Activated T-helper 1 cell treated with Interleukin-2 at 50 U/mL for 16 hours (primary cell): ENCODE data around the gene PRTFDC1.

Experiments
- DNase-seq: peaks from one replicate; pipeline ENCODE4 v3.0.0-alpha.2; 2020; ENCODE audit warnings: low read depth

Gene PRTFDC1

DNA sequence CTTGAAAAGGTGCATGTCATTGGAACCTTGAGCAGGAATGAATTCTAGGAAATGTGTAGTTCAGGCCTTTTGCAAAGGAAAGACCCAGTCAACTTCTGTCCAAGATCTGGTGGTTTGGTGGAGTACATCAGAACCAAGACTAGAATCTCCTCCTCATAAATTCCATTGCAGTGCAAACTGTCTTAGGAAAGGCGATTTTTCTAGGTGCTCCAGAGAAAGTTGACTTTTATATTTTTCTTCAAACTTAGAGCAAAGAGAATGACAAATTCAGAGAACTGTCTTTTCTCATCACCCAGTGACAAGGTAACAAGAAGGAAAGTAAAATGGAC lies 50.0 kb downstream of the PRTFDC1 start:
- no peak for DNase-seq

DNA sequence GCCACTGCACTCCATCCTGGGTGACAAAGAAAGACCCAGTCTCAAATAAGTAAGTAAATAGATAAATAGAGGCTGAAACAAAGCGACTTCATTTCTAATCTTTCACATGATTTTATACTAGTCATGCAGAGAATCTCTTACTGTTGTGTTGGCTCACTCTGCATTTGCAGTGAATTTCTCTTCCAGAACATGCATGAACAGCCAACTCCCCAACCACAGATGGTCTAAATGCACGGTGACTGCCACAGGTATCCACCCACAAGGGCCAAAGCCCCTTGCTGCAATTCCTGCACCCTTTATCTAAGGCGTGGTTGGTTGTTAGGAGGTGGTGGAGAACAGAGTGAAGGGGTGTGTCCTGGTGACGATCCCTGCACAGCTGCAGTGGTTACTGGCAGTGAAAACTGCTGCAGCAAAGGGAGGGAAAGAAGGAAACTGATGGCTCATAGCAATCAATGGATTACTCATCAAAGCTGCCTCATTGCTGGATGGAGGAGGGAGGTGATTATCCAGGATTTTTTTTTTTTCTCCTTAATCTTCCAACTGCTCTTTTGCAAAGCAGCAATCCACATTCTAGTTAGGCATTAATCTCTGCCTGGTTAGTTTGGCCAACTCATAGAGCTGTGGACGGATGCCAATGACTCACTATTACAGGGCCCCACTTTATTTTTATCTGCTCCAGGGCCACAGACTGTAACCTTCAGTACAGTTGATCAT lies 50.6 kb downstream of the PRTFDC1 start:
- DNase-seq, result no peak

- no peak for DNase-seq
These were observed 51.3 kb downstream of the PRTFDC1 start for GRCh38 chr10:24900888-24901685.

- no peak for DNase-seq
These were observed 52.8 kb downstream of the PRTFDC1 start for GRCh38 chr10:24899571-24899970.

DNA sequence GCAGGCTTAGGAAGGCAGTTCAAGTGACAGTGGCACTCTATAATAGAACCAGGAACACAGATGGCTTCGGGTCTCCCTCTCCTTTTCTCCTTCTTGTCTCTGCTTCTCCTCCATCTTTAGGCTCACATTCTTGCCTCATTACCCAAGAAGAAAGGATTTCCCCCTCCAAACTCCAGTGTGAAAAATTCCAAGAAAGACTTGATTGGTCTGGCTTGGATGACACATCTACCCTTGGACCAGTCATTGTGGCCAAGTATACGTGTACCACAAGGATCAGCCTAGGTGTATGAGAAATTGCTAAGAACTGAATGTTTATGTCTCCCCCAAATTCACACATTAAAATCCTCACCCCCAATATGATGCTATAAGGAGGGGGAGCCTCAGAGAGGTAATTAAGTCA lies 53.9 kb downstream of the PRTFDC1 start:
- DNase-seq, result no peak

DNA sequence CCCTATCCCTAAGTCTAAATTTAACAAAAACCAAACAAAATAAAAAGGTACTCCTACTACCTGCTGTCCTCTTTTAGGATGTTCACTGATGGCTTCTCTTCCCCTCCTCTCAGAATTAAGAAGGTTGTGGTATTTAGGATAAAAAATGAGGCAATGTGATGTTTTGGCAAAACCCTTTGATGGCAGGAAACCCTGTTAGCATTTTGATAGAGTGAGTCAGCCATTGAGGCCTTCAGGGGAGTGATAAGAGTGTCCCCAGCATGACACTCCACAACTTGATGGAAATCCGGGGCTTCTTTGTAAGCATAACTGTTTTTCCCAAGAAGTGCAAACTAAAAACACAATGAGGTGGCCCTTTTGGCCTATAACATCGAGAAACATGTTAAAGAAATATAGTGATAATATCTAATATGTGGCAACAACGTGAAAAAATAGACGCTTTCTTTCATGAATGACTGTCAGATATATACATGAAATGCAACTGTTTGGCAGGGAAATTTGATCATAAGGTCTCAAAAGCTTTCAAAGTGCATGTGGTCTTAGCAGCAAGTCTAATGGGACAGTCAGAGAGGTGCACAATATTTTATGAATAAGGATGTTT lies 55.0 kb downstream of the PRTFDC1 start:
- DNase-seq, result no peak

GRCh38 chr10:24894728-24895127 lies 57.7 kb downstream of the PRTFDC1 start:
- no peak for DNase-seq

- DNase-seq, result no peak
These were observed 58.1 kb downstream of the PRTFDC1 start for GRCh38 chr10:24894309-24894708.

DNA sequence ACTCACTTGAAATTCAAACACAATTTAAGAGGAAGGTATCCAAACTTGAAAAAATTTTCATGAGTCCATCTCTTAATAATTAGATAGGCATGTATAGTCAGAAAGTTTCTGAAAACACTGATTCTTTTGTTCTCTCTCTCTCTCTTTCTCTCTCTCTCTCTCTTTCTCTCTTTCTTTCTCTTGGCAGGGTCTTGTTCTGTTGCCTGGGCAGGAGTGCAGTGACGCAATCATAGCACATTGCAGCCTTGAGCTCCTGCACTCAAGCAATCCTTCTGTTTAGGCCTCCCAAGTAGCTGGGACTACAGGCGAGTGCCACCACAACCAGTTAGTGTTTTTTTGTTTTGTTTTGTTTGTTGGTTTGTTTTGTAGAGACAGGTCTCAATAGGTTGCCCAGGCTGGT lies 59.3 kb downstream of the PRTFDC1 start:
- DNase-seq, result no peak

- no peak for DNase-seq
These were observed 60.6 kb downstream of the PRTFDC1 start for GRCh38 chr10:24891823-24892222.

- DNase-seq, result no peak
These were observed 62.8 kb downstream of the PRTFDC1 start for GRCh38 chr10:24889639-24890038.

DNA sequence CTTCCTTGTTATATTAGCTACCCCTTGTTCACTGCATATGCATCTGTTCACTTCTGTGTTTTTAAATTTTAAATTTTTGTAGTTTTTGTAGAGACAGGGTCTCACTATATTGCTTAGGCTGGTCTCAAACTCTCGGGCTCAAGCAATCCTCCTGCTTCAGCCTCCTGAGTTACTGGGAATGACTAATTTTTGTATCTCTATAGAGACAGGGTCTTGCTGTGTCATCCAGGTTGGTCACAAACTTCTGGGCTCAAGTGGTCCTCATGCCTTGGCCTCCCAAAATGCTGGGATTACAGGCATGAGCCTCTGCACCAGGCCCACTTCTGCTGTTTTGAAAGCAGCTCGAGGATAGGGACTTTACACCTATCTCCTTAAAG lies 64.6 kb downstream of the PRTFDC1 start:
- no peak for DNase-seq

DNA sequence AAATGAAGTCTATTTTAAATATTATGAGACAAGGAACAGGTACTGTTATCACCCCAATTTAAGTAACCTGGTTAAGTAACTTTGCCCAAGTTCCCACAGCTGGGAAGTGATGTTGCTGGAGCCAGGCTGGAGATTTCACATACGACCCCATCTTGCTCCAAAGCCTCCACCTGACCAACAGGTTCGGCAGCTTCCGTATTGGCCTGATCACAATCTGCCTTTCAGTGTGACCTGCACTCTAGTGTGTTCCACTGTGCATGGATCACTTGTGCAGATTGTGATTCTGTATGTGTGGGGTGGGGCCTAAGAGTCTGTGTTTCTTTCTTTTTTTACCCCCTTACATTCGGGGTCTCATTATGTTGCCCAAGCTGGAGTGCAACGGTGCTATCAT lies 66.1 kb downstream of the PRTFDC1 start:
- no peak for DNase-seq

GRCh38 chr10:24885551-24886289 lies 66.7 kb downstream of the PRTFDC1 start:
- DNase-seq, result no peak

- no peak for DNase-seq
These were observed 67.6 kb downstream of the PRTFDC1 start for GRCh38 chr10:24884793-24885192.

DNA sequence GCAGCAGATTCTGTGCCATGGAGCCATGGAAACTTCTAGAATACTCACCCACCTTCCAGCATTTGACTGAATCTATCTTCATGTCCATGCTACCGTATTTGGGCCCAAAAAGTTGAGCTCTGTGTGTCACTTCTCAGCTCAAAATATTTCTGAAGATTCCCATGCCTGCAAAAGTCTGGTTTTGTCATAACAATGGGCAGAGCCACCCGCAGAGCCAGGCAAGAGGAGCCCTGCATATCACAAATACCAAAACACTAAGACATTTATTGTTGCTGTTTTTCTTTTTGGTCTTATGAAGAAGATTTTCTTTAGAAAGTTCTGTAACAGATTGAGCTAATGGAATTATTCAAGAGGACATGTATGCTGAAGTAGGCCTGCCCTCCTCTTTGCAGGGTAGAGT lies 68.1 kb downstream of the PRTFDC1 start:
- no peak for DNase-seq

GRCh38 chr10:24883176-24883575 lies 69.2 kb downstream of the PRTFDC1 start:
- no peak for DNase-seq

DNA sequence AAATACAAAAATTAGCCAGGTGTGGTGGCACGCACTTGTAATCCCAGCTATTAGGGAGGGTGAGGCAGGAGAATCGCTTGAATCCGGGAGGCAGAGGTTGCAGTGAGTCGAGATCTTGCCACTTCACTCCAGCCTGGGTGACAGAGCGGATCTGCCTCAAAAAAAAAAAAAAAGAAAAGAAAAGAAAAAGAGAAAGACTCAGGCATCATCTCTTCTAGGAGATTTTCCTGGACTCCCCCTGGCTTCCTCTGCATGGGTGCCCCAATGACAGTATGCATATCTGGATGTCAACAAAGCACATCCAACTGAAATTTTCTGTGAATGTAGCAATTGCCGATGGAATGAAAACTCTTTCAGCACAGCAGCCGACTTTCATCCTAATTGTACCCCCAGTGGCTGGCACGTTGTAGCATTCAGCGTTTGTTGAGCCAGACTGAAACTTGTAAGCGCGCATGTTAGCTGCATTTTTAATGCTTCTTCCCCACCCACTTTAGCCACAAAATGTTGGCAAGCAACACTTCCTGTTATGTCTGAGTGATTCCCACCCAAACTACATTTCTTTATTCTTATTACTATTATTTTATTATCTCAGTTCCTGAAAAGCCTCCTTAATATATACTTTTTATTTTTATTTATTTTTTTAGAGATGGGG lies 70.2 kb downstream of the PRTFDC1 start:
- DNase-seq, result peak; percentile 22

DNA sequence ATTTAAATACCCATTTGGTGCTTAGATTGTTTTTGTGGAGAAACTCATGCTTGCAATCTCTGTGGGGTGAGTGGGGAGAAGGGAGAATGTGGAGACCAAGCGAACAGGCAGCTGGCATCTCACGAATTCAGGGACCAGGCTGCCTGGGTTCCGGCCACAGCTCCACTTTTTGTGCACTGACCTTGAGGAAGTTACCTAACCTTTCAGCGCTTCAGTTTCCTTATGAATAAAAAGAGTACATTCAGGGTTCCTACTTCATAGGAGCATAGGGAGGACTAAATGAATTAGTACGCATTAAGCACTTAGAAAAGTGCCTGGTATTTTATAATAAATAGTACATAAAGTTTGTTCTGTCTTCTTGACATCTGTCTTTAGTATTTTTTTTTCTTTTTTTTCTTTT lies 72.5 kb downstream of the PRTFDC1 start:
- DNase-seq, result no peak

DNA sequence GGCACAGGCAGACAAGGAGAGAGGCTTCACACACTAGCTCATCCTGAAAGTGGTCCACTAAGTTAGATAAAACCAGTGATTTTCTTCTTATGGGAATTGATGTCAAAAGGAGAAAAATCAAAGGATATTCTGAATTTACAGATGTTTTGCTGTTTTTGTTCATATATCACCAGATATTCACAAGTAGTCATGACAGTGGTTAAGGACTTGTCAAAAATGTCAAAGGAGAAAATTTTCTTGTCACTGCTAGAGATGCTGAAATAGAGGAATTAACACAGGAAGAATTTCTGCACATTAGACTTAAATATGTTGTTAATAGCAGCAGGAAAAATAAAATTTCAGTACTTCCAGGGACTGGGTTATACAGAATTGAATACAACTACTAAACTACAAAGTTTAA lies 78.3 kb downstream of the PRTFDC1 start:
- DNase-seq, result no peak

- DNase-seq, result no peak
These were observed 79.1 kb downstream of the PRTFDC1 start for GRCh38 chr10:24873281-24873683.

- no peak for DNase-seq
These were observed 79.6 kb downstream of the PRTFDC1 start for GRCh38 chr10:24872790-24873182.
